Esophagus muscularis mucosa (tissue), 4 donors: ENCODE results near the gene TMEM53. TPM values are rescaled to one million over a fixed set of nuclear protein-coding genes. Genes with fewer than 3 reads are reported as not detected.

Source experiments
- DNase-seq: peaks from one replicate; pipeline ENCODE4 v3.0.0-alpha.2; 2017; ENCODE audit errors: extremely low spot score
- H3K27ac ChIP-seq, 4 donors: fragments of 200-600 bp; sonication (generic); replicated peaks in 1 of 4; 1 replicate in 3 of 4; 2 replicates in 1 of 4; pipeline ENCODE4 v1.5.1; 2016 to 2019; ENCODE audit warnings: mild to moderate bottlenecking in 1 of 4
- H3K27me3 ChIP-seq, 4 donors: fragments of 200-600 bp; sonication (generic); one replicate each; pipeline versions ENCODE4 v1.5.1 to v1.6.0; 2016 to 2019
- H3K36me3 ChIP-seq, 4 donors: fragments of 200-600 bp; sonication (generic); one replicate each; pipeline ENCODE4 v1.5.1; 2016 to 2019
- H3K4me1 ChIP-seq, 4 donors: fragments of 200-600 bp; sonication (generic); one replicate each; pipeline ENCODE4 v1.5.1; 2016 to 2019
- H3K4me3 ChIP-seq, 4 donors: fragments of 200-600 bp; sonication (generic); 1 replicate in 2 of 4; 2 replicates in 2 of 4; pipeline ENCODE4 v1.5.1; 2016 to 2019; ENCODE audit warnings: mild to moderate bottlenecking in 4 of 4, moderate library complexity in 1 of 4
- H3K9me3 ChIP-seq, 4 donors: fragments of 200-600 bp; sonication (generic); 1 replicate in 3 of 4; 2 replicates in 1 of 4; pipeline ENCODE4 v1.5.1; 2016 to 2019
- EP300 ChIP-seq: sonication (generic); formaldehyde crosslinking; IDR thresholded peaks from one replicate; pipeline ENCODE4 v1.6.1; 2017; ENCODE audit warnings: antibody characterized with exemption
- POLR2A ChIP-seq: fragments of 450-650 bp; IDR thresholded peaks from one replicate; pipeline ENCODE4 v1.6.1; 2017; ENCODE audit warnings: antibody characterized with exemption, moderate library complexity, mild to moderate bottlenecking, low read depth
- POLR2AphosphoS5 ChIP-seq, 2 donors: sonication (generic); formaldehyde crosslinking; IDR thresholded peaks; one replicate each; pipeline ENCODE4 v1.6.1; 2017; ENCODE audit warnings: antibody characterized with exemption in 2 of 2
- WGBS: methylation state at CpG from one replicate; pipeline ENCODE4 v1.1.5; 2018; 5-methylcytosine and 5-hydroxymethylcytosine counted together
- intact Hi-C: fragments of 100-400 bp; cut with DNase I; formaldehyde crosslinking; loops from one replicate; pipeline ENCODE4 v1.15.1; 2023
- total RNA-seq, 4 donors: library from RNA; depleted of rRNA; stranded (reverse); fragments of >200 nt; gene quantifications; one replicate each; pipeline versions ENCODE4 v1.1.0 to v1.2.1, GENCODE V29; 2016
- TF ChIP-seq, protein P1 (sequence below), 3 experiments: fragments of 200-600 bp in 2 of 3; fragments of 450-650 bp in 1 of 3; sonication (generic) in 2 of 3; IDR thresholded peaks; one replicate each; pipeline ENCODE4 v1.5.1; 2017 to 2019; ENCODE audit warnings: antibody characterized with exemption in 3 of 3, mild to moderate bottlenecking in 2 of 3, moderate library complexity in 1 of 3

TMEM53 gene
- total RNA-seq, 4 donors from 2014 or later: 4.5 to 7.0 (median 5.7) TPM

DNA sequence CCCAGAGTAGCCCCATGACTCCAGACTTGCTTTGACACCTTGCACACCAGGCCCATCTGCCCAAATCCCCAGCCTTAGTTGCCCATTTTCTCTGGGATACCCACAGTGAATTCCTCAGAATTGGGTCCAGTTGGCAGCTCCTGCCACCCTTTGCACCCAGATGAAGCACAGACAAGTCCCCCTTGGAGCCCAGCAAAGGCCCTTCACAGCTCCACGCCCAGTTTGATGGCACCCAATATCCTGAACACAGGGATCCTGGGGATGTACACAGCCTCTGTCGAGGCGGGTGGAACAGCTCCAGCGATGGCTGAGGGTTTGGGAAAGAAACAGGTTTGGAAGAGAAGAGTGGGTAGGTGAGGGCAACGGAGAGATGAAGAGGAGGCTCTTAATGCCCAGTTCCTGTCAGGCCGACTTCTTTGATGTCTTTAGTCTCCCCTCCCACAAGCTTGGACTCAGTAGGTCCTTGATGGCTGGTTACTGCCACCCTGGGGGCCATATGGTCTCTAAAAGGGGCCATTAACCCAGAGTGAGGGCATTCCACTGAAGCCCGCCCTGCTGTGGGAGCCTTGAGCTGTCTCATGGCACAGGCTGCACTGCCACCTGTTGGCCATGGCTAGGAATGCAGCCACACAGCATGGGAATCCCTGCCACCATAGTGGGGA lies 21.7 kb downstream of the TMEM53 start:
- 47% methylated on average over 7 of the region's 7 CpGs for WGBS

GRCh38 chr1:44651069-44651468 lies 23.2 kb downstream of the TMEM53 start:
- H3K9me3 ChIP-seq: no peaks in the 10 kb centered on the region
- 82% methylated on average over 8 of the region's 8 CpGs for WGBS
- intact Hi-C loops: loop anchor here (10.0 kb wide), 1 partner anchor 436 kb away; the partner anchor contains the start of gene DMAP1
- peak overlapping the region in 1 of 4 donors; percentile 2 for H3K27ac ChIP-seq
- H3K36me3 ChIP-seq: peaks cover 21 to 78% (median 68%) of the 10 kb centered on the region in 4 donors
- peaks cover 0 to 19% (median 14%) of the 10 kb centered on the region in 4 donors for H3K4me1 ChIP-seq
- TF ChIP-seq, protein P1, sequence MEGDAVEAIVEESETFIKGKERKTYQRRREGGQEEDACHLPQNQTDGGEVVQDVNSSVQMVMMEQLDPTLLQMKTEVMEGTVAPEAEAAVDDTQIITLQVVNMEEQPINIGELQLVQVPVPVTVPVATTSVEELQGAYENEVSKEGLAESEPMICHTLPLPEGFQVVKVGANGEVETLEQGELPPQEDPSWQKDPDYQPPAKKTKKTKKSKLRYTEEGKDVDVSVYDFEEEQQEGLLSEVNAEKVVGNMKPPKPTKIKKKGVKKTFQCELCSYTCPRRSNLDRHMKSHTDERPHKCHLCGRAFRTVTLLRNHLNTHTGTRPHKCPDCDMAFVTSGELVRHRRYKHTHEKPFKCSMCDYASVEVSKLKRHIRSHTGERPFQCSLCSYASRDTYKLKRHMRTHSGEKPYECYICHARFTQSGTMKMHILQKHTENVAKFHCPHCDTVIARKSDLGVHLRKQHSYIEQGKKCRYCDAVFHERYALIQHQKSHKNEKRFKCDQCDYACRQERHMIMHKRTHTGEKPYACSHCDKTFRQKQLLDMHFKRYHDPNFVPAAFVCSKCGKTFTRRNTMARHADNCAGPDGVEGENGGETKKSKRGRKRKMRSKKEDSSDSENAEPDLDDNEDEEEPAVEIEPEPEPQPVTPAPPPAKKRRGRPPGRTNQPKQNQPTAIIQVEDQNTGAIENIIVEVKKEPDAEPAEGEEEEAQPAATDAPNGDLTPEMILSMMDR (IDR thresholded peaks at IDR 0.05): no peak
- TF ChIP-seq POLR2A (no peak), POLR2AphosphoS5 (IDR thresholded peaks at IDR 0.05) (no peak), EP300 (no peak)
- DNase-seq: no peak
- no peak overlapping the region for H3K4me3 ChIP-seq
- H3K27me3 ChIP-seq: no peaks in the 10 kb centered on the region

More for the DNA sequence above, 21.7 kb downstream of the TMEM53 start:
- Histone ChIP-seq H3K4me3 (no peak overlapping the region), H3K9me3 (no peaks in the 10 kb centered on the region), H3K27me3 (no peaks in the 10 kb centered on the region), H3K36me3 (peaks cover 21 to 63% (median 55%) of the 10 kb centered on the region in 4 donors), H3K4me1 (peaks cover 0 to 8% (median 2%) of the 10 kb centered on the region in 4 donors), H3K27ac (peak overlapping the region; percentile 2 to 31 (median 25))
- intact Hi-C loops: loop anchor here (2.0 to 10.0 kb wide), 2 partner anchors 44 to 438 kb away; partner anchors contain the start of gene DMAP1
- no peak for DNase-seq
- TF ChIP-seq POLR2A (no peak), POLR2AphosphoS5 (IDR thresholded peaks at IDR 0.05) (no peak), EP300 (no peak)
- TF ChIP-seq, protein P1 (IDR thresholded peaks at IDR 0.05): peak; percentile 93 to 98 (median 97)

- H3K9me3 ChIP-seq: no peaks in the 10 kb centered on the region
- H3K4me1 ChIP-seq: peaks cover under 1 to 27% (median 22%) of the 10 kb centered on the region in 4 donors
- intact Hi-C loops: loop anchor here (10.0 kb wide), 1 partner anchor 435 kb away; the partner anchor contains the start of gene DMAP1
- TF ChIP-seq POLR2A (no peak), EP300 (no peak), POLR2AphosphoS5 (IDR thresholded peaks at IDR 0.05) (no peak)
- TF ChIP-seq, protein P1 (IDR thresholded peaks at IDR 0.05): no peak
- peaks cover 21 to 86% (median 75%) of the 10 kb centered on the region in 4 donors for H3K36me3 ChIP-seq
- H3K27ac ChIP-seq: no peak overlapping the region
- WGBS: 85% methylated on average over 21 of the region's 23 CpGs
- DNase-seq: no peak
- no peaks in the 10 kb centered on the region for H3K27me3 ChIP-seq
- H3K4me3 ChIP-seq: no peak overlapping the region
Observed at GRCh38 chr1:44650159-44650831, 24.0 kb downstream of the TMEM53 start.

- no peak for TF ChIP-seq POLR2A
- TF ChIP-seq, protein P1 (IDR thresholded peaks at IDR 0.05): no peak
- no peak for TF ChIP-seq EP300
- TF ChIP-seq POLR2AphosphoS5 (IDR thresholded peaks at IDR 0.05): no peak
- Histone ChIP-seq H3K4me1 (peaks cover 6 to 32% (median 27%) of the 10 kb centered on the region in 4 donors), H3K27me3 (no peaks in the 10 kb centered on the region), H3K36me3 (peaks cover 23 to 86% (median 77%) of the 10 kb centered on the region in 4 donors), H3K27ac (no peak overlapping the region), H3K9me3 (no peaks in the 10 kb centered on the region), H3K4me3 (no peak overlapping the region)
- WGBS: 97% methylated on average over 6 of the region's 13 CpGs
- intact Hi-C loops: loop anchor here (10.0 kb wide), 1 partner anchor 435 kb away; the partner anchor contains the start of gene DMAP1
- no peak for DNase-seq
Observed at GRCh38 chr1:44649788-44650158, 24.5 kb downstream of the TMEM53 start.
